Muscle of arm (tissue), 12 donors: Measurements from ENCODE around the gene AGTRAP. TPM values are rescaled to one million over a fixed set of nuclear protein-coding genes. Genes with fewer than 3 reads are reported as not detected.

Source experiments
- DNase-seq: peaks from one replicate; pipeline ENCODE4 v3.0.0-alpha.2; 2013
- polyA plus RNA-seq, 12 donors: library from polyadenylated mRNA; unstranded; fragments of 120-200 nt; gene quantifications; one replicate each; pipeline ENCODE4 v1.2.1, GENCODE V29; 2013; ENCODE audit not compliant: insufficient read length in 12 of 12

The AGTRAP gene
- polyA plus RNA-seq, 12 donors, result 14.0 to 24.3 (median 16.7) TPM; not detected in 1

- no peak for DNase-seq
These were observed 60.3 kb downstream of the AGTRAP start for GRCh38 chr1:11796036-11796828.

GRCh38 chr1:11797525-11798216 is 61.7 kb downstream of the AGTRAP start:
- DNase-seq, result no peak

GRCh38 chr1:11799099-11799498 is 63.2 kb downstream of the AGTRAP start:
- no peak for DNase-seq

DNA sequence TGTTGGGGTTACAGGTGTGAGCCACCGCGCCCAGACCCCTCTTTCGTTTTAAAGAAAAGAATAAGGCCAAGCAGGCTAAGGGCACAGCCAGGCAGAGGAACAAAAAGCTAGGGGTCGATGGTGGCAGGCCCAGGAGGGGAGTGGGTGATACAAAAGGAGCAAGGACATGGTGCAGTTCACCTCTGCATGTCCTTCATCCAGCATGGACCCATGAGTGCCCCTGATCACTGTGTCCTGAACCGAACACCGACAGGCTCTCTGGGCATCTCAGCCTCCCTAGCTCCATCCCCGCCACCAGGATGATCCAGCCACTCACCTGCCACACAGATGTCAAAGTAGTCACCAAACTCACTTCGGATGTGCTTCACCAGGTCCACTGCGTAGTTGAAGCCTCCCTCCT is 64.0 kb downstream of the AGTRAP start:
- no peak for DNase-seq

- no peak for DNase-seq
These were observed 64.4 kb downstream of the AGTRAP start for GRCh38 chr1:11800391-11800755.

Other genes starting within 250 kb of the AGTRAP start
- gene FBXO2, start 81.7 kb upstream of the AGTRAP start, polyA plus RNA-seq, result 10 to 100 TPM in 1 of 12 donors, under 1 TPM in 10, not detected in 1; 0.16 to 21.4 (median 0.52) TPM
- gene FBXO44, start 81.3 kb upstream of the AGTRAP start, polyA plus RNA-seq, result 10 to 100 TPM in 1 of 12 donors, 1 to 10 TPM in 10, not detected in 1; 2.9 to 14.0 (median 4.8) TPM
- 1 to 10 TPM in 10 of 12 donors, not detected in 2; 2.3 to 5.0 (median 3.4) TPM for gene FBXO6, start 71.9 kb upstream of the AGTRAP start, polyA plus RNA-seq
- gene MAD2L2, start 55.0 kb upstream of the AGTRAP start, polyA plus RNA-seq, result 10 to 100 TPM in 11 of 12 donors, not detected in 1; 15.8 to 39.8 (median 25.1) TPM
- gene DRAXIN, start 44.4 kb upstream of the AGTRAP start, polyA plus RNA-seq, result under 1 TPM in 10 of 12 donors, not detected in 2; 0.26 to 0.52 (median 0.35) TPM
- gene C1orf167, start 26.1 kb downstream of the AGTRAP start, polyA plus RNA-seq, result 10 to 100 TPM in 1 of 12 donors, 1 to 10 TPM in 9, not detected in 2; 1.8 to 10.6 (median 5.7) TPM
- 100 to 1,000 TPM in 1 of 12 donors, 10 to 100 TPM in 11; 22.3 to 122 (median 38.6) TPM for gene MTHFR, start 69.8 kb downstream of the AGTRAP start, polyA plus RNA-seq
- 10 to 100 TPM in 10 of 12 donors, 1 to 10 TPM in 1, not detected in 1; 9.9 to 18.1 (median 14.6) TPM for gene CLCN6, start 70.1 kb downstream of the AGTRAP start, polyA plus RNA-seq
- gene NPPA, start 111.6 kb downstream of the AGTRAP start, polyA plus RNA-seq, result 10 to 100 TPM in 1 of 12 donors, 1 to 10 TPM in 7, under 1 TPM in 3, not detected in 1; 0.73 to 14.7 (median 1.5) TPM
- gene NPPB, start 122.8 kb downstream of the AGTRAP start, polyA plus RNA-seq, result not detected
- 10 to 100 TPM in 11 of 12 donors, not detected in 1; 22.9 to 37.3 (median 28.4) TPM for gene KIAA2013, start 190.3 kb downstream of the AGTRAP start, polyA plus RNA-seq
- gene PLOD1, start 198.6 kb downstream of the AGTRAP start, polyA plus RNA-seq, result 100 to 1,000 TPM in 10 of 12 donors, 10 to 100 TPM in 1, not detected in 1; 89.9 to 196 (median 146) TPM
- gene MFN2, start 244.3 kb downstream of the AGTRAP start, polyA plus RNA-seq, result 10 to 100 TPM in 11 of 12 donors, not detected in 1; 54.4 to 78.5 (median 64.4) TPM